Measurements from ENCODE around the gene HOXA13.
A peak's percentile ranks its signal among the peaks of the same experiment; 100 is the strongest.

HOXA13 gene

GRCh38 chr7:27211764-27212204 lies 11.9 kb upstream of the HOXA13 start:
- no peak overlapping the region for H3K4me3 ChIP-seq (replicated peaks; ENCODE audit: low read depth, low read length)
- TF ChIP-seq CTCF (IDR thresholded peaks at IDR 0.05; ENCODE audit: low read depth, low read length, missing control alignments): no peak
- DNase-seq (ENCODE audit: extremely low read depth, low read depth): no peak

GRCh38 chr7:27211084-27211446 lies 11.2 kb upstream of the HOXA13 start:
- DNase-seq (ENCODE audit: extremely low read depth, low read depth): no peak
- TF ChIP-seq CTCF (IDR thresholded peaks at IDR 0.05; ENCODE audit: low read depth, low read length, missing control alignments): no peak
- no peak overlapping the region for H3K4me3 ChIP-seq (replicated peaks; ENCODE audit: low read depth, low read length)

GRCh38 chr7:27210441-27211083 lies 10.7 kb upstream of the HOXA13 start:
- no peak overlapping the region for H3K4me3 ChIP-seq (replicated peaks; ENCODE audit: low read depth, low read length)
- no peak for DNase-seq (ENCODE audit: extremely low read depth, low read depth)
- peak; percentile 69 for TF ChIP-seq CTCF (IDR thresholded peaks at IDR 0.05; ENCODE audit: low read depth, low read length, missing control alignments)

- H3K4me3 ChIP-seq (replicated peaks; ENCODE audit: low read depth, low read length): no peak overlapping the region
- no peak for TF ChIP-seq CTCF (IDR thresholded peaks at IDR 0.05; ENCODE audit: low read depth, low read length, missing control alignments)
- DNase-seq (ENCODE audit: extremely low read depth, low read depth): no peak
Observed at GRCh38 chr7:27209933-27210440, 10.1 kb upstream of the HOXA13 start.

- H3K4me3 ChIP-seq (replicated peaks; ENCODE audit: low read depth, low read length): no peak overlapping the region
- no peak for TF ChIP-seq CTCF (IDR thresholded peaks at IDR 0.05; ENCODE audit: low read depth, low read length, missing control alignments)
- DNase-seq (ENCODE audit: extremely low read depth, low read depth): no peak
Observed at GRCh38 chr7:27208998-27209397, 9.1 kb upstream of the HOXA13 start.

- DNase-seq (ENCODE audit: extremely low read depth, low read depth): no peak
Observed at GRCh38 chr7:27207348-27207985, 7.6 kb upstream of the HOXA13 start.

More at GRCh38 chr7:27207348-27207985, 7.6 kb upstream of the HOXA13 start:
- no peak overlapping the region for H3K4me3 ChIP-seq (replicated peaks; ENCODE audit: low read depth, low read length)
- no peak for TF ChIP-seq CTCF (IDR thresholded peaks at IDR 0.05; ENCODE audit: low read depth, low read length, missing control alignments)

Measured in HFF-Myc (cell line).